Stimulated activated naive B cell treated with anti-CD40 and anti-IgM and Interleukin-4, amounts not matched to agents 10 μg/mL and 1 μg/mL and 100 μg/mL, for 72 hours (primary cell): ENCODE measurements around the gene CELF5.

Experiments
- ATAC-seq, 2 donors: fragments of 150-1000 bp; cut with Tn5 transposase; replicated peaks; 2 replicates each; pipeline ENCODE4 v1.10.0; 2021; ENCODE audit warnings: moderate library complexity in 1 of 2
- DNase-seq: peaks from one replicate; pipeline ENCODE4 v3.0.0; 2021
- H3K27ac Mint-ChIP-seq: one replicate; pipeline ENCODE4 v1.8.0; 2022; ENCODE audit warnings: mild to moderate bottlenecking, mixed read lengths
- H3K27me3 Mint-ChIP-seq, 2 donors: one replicate each; pipeline ENCODE4 v1.8.0; 2022; ENCODE audit warnings: mixed read lengths in 2 of 2
- H3K36me3 Mint-ChIP-seq, 2 donors: one replicate each; pipeline ENCODE4 v1.8.0; 2022; ENCODE audit warnings: mixed read lengths in 2 of 2, mild to moderate bottlenecking in 1 of 2
- H3K4me1 Mint-ChIP-seq, 2 donors: one replicate each; pipeline ENCODE4 v1.8.0; 2022; ENCODE audit warnings: mixed read lengths in 2 of 2, mild to moderate bottlenecking in 1 of 2
- H3K4me3 Mint-ChIP-seq, 2 donors: one replicate each; pipeline ENCODE4 v1.8.0; 2022; ENCODE audit warnings: mild to moderate bottlenecking in 2 of 2, mixed read lengths in 2 of 2, moderate library complexity in 1 of 2
- H3K9me3 Mint-ChIP-seq, 2 donors: one replicate each; pipeline ENCODE4 v1.8.0; 2022; ENCODE audit warnings: mixed read lengths in 2 of 2, mild to moderate bottlenecking in 1 of 2

The CELF5 gene

DNA sequence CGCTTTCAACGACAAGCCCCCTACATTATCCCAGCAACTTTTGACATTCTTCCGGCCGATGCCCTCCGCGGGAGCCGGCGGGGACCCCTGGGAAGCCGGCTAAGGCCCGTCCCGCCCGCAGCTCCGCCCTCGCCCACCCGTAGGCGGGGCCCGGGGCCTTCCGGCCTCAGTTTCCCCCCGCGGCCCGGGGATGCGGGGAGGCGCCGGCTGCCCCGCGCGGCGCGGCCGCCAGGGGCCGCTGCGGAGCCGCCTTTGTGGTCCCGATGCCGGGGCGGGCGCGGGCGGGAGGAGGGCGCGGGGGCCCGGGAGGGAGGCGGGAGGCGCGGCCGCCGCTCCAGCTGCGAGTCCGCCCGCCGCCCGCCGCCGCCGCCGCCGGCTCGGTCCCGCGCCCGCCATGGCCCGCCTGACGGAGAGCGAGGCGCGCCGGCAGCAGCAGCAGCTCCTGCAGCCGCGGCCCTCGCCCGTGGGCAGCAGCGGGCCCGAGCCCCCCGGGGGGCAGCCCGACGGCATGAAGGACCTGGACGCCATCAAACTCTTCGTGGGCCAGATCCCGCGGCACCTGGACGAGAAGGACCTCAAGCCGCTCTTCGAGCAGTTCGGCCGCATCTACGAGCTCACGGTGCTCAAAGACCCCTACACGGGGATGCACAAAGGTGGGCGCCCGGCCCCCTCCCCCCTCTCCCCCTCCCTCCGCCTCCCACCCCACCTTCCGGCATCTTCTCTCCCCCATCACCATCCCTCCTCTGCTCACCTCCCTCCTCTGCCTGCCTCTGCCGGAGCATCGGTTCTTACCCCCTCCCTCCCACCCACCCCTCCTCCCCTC, at the start of gene CELF5:
TSS of gene CELF5 (plus strand) at position 316 of the 823 bp plus-strand sequence. CDS start at position 395, 79 bp downstream.
- DNase-seq (no peak), ATAC-seq (peak; percentile 58 to 68)
- no peak within 1 kb of the TSS for H3K27ac Mint-ChIP-seq
- no peaks in the 10 kb centered on the region for H3K36me3 Mint-ChIP-seq
- H3K27me3 Mint-ChIP-seq: peaks cover 29 to 37% of the 10 kb centered on the region in 2 donors
- H3K9me3 Mint-ChIP-seq: no peaks in the 10 kb centered on the region
- peaks cover 6 to 7% of the 10 kb centered on the region in 2 donors for H3K4me1 Mint-ChIP-seq
- H3K4me3 Mint-ChIP-seq: peak within 1 kb of the TSS in 1 of 2 donors; percentile 19

- Mint-ChIP-seq H3K27me3 (no peaks in the 10 kb centered on the region), H3K27ac (peak overlapping the region; percentile 89), H3K36me3 (peaks cover 16 to 28% of the 10 kb centered on the region in 2 donors), H3K4me1 (peaks cover 41 to 54% of the 10 kb centered on the region in 2 donors), H3K4me3 (peak overlapping the region; percentile 20 to 76), H3K9me3 (no peaks in the 10 kb centered on the region)
- ATAC-seq (no peak), DNase-seq (no peak)
These were observed 48.4 kb upstream of the CELF5 start for GRCh38 chr19:3175781-3176714.

GRCh38 chr19:3176715-3177501, 47.6 kb upstream of the CELF5 start:
- ATAC-seq (no peak), DNase-seq (no peak)
- H3K9me3 Mint-ChIP-seq: no peaks in the 10 kb centered on the region
- H3K4me1 Mint-ChIP-seq: peaks cover 37 to 47% of the 10 kb centered on the region in 2 donors
- peak overlapping the region; percentile 89 for H3K27ac Mint-ChIP-seq
- no peaks in the 10 kb centered on the region for H3K27me3 Mint-ChIP-seq
- peaks cover 17 to 28% of the 10 kb centered on the region in 2 donors for H3K36me3 Mint-ChIP-seq
- peak overlapping the region; percentile 68 to 76 for H3K4me3 Mint-ChIP-seq

DNA sequence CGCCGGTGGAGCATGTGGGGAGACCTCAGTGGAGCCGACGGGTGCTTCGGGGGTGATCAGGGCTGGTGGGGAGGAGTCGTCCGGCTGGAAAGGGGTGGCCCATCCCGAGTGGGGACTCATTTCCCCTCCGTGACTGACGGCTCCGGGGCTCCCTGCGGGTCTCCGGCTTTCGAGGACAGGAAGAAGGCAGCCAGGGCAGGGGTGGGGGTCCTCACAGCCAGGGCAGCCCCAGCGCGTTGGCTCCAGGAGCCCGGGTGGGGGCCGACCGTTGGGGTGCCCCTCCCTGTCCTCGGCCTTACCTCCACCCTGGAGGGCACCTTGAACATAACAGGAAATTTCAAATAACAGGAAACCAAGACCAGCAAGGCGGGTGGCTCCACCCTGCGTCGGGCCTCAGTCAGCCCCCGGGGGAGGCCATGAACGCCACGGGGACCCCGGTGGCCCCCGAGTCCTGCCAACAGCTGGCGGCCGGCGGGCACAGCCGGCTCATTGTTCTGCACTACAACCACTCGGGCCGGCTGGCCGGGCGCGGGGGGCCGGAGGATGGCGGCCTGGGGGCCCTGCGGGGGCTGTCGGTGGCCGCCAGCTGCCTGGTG, 46.0 kb upstream of the CELF5 start, which contains the start of gene S1PR4:
TSS of gene S1PR4 (plus strand) at position 393 of the 596 bp plus-strand sequence. CDS start at position 417, 24 bp downstream.
- Mint-ChIP-seq H3K9me3 (no peaks in the 10 kb centered on the region), H3K36me3 (peaks cover 17 to 28% of the 10 kb centered on the region in 2 donors), H3K27ac (peak within 1 kb of the TSS; percentile 98), H3K4me3 (peak within 1 kb of the TSS; percentile 96), H3K27me3 (no peaks in the 10 kb centered on the region), H3K4me1 (peaks cover 28 to 46% of the 10 kb centered on the region in 2 donors)
- peak; percentile 48 to 51 for ATAC-seq
- DNase-seq: peak; percentile 68

- DNase-seq (peak; percentile 40), ATAC-seq (peak; percentile 7 to 10)
- Mint-ChIP-seq H3K27me3 (no peaks in the 10 kb centered on the region), H3K9me3 (no peaks in the 10 kb centered on the region), H3K36me3 (peaks cover 19 to 32% of the 10 kb centered on the region in 2 donors), H3K4me1 (peaks cover 33 to 53% of the 10 kb centered on the region in 2 donors), H3K27ac (peak overlapping the region; percentile 98), H3K4me3 (peak overlapping the region; percentile 96)
These were observed 45.3 kb upstream of the CELF5 start for GRCh38 chr19:3178973-3179738.

GRCh38 chr19:3179739-3180293, 44.6 kb upstream of the CELF5 start:
- H3K27ac Mint-ChIP-seq: peak overlapping the region; percentile 98
- H3K4me1 Mint-ChIP-seq: peaks cover 40 to 59% of the 10 kb centered on the region in 2 donors
- ATAC-seq: peak; percentile 53 to 54
- H3K9me3 Mint-ChIP-seq: no peaks in the 10 kb centered on the region
- no peak for DNase-seq
- no peaks in the 10 kb centered on the region for H3K27me3 Mint-ChIP-seq
- H3K4me3 Mint-ChIP-seq: peak overlapping the region; percentile 96
- peaks cover 24 to 34% of the 10 kb centered on the region in 2 donors for H3K36me3 Mint-ChIP-seq

- Mint-ChIP-seq H3K27me3 (no peaks in the 10 kb centered on the region), H3K4me1 (peaks cover 49 to 73% of the 10 kb centered on the region in 2 donors), H3K36me3 (peaks cover 29 to 39% of the 10 kb centered on the region in 2 donors), H3K9me3 (no peaks in the 10 kb centered on the region), H3K4me3 (peak overlapping the region; percentile 47 to 59), H3K27ac (peak overlapping the region; percentile 85)
- ATAC-seq (no peak), DNase-seq (no peak)
These were observed 40.5 kb upstream of the CELF5 start for GRCh38 chr19:3183721-3184641.

DNA sequence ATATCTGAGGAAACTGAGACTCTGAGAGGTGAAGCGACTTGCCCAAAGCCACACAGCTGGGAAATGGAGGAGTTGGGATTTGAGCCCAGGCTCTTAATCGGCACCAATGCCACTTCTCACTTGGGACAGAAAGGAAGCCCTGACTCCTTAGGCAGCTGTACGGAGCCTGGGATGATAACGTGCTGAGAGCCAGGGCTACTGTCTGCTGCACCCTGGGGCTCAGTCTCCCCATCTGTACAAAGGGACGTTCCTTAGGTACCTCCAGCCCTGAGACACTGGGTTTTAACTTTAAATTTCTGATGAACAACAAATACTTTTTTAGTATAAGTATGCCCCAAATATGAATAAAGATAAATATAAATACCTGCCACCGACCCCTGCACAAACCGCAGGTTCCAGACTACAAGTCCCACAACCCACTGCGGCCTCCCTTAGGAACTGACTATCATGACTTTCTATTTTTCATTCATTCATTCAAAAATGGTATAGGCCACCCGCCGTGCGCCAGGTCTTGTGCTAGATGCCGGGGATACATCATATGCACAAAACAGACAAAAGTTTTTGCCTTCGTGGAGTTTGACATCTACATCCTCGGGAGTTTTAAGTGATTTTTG, 39.5 kb upstream of the CELF5 start:
- Mint-ChIP-seq H3K27ac (peak overlapping the region; percentile 98), H3K36me3 (peaks cover 29 to 35% of the 10 kb centered on the region in 2 donors), H3K27me3 (no peaks in the 10 kb centered on the region), H3K4me3 (peak overlapping the region; percentile 96 to 99), H3K4me1 (peaks cover 43 to 73% of the 10 kb centered on the region in 2 donors), H3K9me3 (no peaks in the 10 kb centered on the region)
- DNase-seq (no peak), ATAC-seq (peak; percentile 37 to 38)

- Mint-ChIP-seq H3K4me3 (peak within 1 kb of the TSS; percentile 96 to 99), H3K9me3 (no peaks in the 10 kb centered on the region), H3K27ac (peak within 1 kb of the TSS; percentile 98), H3K27me3 (no peaks in the 10 kb centered on the region), H3K4me1 (peaks cover 37 to 67% of the 10 kb centered on the region in 2 donors), H3K36me3 (peaks cover 29 to 30% of the 10 kb centered on the region in 2 donors)
- ATAC-seq (peak; percentile 86 to 90), DNase-seq (peak; percentile 91)
These were observed 38.9 kb upstream of the CELF5 start, which contains the start of gene NCLN for GRCh38 chr19:3185461-3186159. NCLN (plus strand) TSS chr19:3185930; CDS start chr19:3186031, 101 bp downstream.

- DNase-seq: no peak
- Mint-ChIP-seq H3K4me3 (peak overlapping the region; percentile 96 to 99), H3K27me3 (no peaks in the 10 kb centered on the region), H3K27ac (peak overlapping the region; percentile 86), H3K4me1 (peaks cover 40 to 67% of the 10 kb centered on the region in 2 donors), H3K36me3 (peaks cover 28 to 31% of the 10 kb centered on the region in 2 donors), H3K9me3 (no peaks in the 10 kb centered on the region)
- peak in 1 of 2 donors; percentile 1 for ATAC-seq
These were observed 38.2 kb upstream of the CELF5 start for GRCh38 chr19:3186160-3186688.
